Astrocyte of the spinal cord (primary cell): ENCODE data around the gene KRTAP3-3.

Source experiments
- DNase-seq: peaks from one replicate; pipeline ENCODE4 v3.0.0; 2011; ENCODE audit warnings: low read depth, low spot score
- H3K4me3 ChIP-seq: 2 replicates; pipeline ENCODE4 v1.5.1; 2011; ENCODE audit warnings: low read depth, mild to moderate bottlenecking, low read length, moderate library complexity
- in situ Hi-C: cut with HindIII; loops from 2 replicates; pipeline ENCODE4 v1.10.0; 2017; ENCODE audit warnings: low sequenced_read_pairs
- TF ChIP-seq, protein P1 (sequence below): IDR thresholded peaks from 2 replicates; pipeline ENCODE4 v1.5.1; 2012; ENCODE audit warnings: low read depth, mild to moderate bottlenecking, low read length, inconsistent platforms

The KRTAP3-3 gene

DNA sequence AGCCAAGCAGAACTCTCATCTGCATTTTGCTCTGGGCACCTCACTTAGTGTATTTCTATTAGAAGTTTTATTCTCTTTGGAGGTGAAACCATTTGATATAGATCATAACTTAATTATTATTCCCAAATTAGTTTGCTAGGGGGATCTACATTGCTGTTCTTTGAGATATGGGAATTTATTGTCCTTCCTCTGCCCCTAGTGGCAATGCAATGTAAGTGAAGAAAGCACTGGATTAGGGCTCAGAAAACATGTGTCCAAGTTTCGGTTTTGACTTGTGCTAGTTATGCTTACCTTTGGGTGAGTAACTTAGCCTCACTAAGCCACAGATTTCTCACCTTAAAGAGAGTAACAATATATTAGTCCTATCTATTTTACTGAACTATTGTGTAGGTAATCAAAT, 30.1 kb downstream of the KRTAP3-3 start:
- H3K4me3 ChIP-seq, result no peak overlapping the region
- in situ Hi-C loops, result no loop called here
- DNase-seq, result no peak
- TF ChIP-seq, protein P1, sequence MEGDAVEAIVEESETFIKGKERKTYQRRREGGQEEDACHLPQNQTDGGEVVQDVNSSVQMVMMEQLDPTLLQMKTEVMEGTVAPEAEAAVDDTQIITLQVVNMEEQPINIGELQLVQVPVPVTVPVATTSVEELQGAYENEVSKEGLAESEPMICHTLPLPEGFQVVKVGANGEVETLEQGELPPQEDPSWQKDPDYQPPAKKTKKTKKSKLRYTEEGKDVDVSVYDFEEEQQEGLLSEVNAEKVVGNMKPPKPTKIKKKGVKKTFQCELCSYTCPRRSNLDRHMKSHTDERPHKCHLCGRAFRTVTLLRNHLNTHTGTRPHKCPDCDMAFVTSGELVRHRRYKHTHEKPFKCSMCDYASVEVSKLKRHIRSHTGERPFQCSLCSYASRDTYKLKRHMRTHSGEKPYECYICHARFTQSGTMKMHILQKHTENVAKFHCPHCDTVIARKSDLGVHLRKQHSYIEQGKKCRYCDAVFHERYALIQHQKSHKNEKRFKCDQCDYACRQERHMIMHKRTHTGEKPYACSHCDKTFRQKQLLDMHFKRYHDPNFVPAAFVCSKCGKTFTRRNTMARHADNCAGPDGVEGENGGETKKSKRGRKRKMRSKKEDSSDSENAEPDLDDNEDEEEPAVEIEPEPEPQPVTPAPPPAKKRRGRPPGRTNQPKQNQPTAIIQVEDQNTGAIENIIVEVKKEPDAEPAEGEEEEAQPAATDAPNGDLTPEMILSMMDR, result peak; percentile 71

DNA sequence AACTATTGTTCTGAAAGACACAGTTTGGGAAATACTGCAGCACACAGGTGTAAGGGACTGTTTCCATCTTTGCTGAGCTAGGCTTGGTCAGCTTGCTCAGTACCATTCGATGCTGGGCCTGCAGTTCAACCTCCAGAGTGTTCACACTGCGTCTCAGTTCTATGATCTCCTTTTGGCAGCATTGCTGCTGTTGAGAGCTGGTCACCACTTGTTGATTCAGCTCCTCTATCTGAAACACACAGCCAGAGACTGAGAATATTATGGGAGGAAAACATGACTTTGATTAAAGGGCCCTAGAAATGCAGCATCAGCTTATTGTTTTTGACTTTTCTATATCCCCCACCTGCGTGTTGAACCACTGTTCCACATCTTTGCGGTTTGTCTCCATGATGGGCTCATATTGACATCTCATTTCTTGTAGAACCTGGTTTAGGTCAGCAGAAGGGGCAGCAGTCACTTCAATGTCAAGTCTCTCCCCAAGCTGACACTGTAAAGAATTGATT, 31.9 kb downstream of the KRTAP3-3 start:
- H3K4me3 ChIP-seq, result no peak overlapping the region
- in situ Hi-C loops, result no loop called here
- DNase-seq, result no peak
- TF ChIP-seq, protein P1, result no peak

DNA sequence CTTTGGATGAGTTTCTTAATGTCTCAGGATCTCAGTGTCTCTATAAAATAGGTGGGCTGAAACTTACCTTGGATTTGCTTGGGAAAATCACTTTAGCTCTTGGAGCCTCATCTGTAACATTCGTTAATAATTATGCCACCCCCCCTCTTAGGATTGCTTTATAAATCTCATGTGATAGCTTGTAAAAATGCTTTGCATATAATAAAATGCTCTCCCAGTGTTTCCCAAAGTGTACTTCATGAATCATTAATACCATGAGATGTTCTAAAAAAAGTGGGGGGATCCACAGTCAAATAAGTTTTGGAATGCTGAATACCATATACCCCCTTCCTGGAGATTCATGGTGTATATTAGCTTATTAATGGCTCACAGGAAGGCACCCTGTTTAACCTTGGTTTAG, 32.4 kb downstream of the KRTAP3-3 start:
- no peak overlapping the region for H3K4me3 ChIP-seq
- TF ChIP-seq, protein P1, result no peak
- in situ Hi-C loops, result no loop called here
- DNase-seq, result no peak

DNA sequence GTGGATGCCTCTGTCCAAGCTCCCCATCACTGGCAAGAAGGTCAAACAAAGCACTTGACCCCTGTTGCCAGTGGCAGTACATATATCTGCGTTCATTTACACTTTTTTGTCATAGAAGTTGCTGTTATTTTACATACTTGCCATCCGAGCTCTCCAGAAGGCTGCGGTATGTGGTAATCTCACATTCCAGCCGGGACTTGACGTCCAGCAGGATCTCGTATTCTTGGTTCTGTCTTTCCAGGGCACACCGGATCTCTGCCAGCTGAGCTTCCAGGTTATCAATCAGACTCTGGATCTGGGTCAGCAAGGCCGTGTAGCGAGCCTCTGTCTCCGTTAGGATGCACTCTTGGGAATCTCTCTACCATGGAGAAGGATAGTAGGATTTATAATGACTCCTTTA, 33.8 kb downstream of the KRTAP3-3 start:
- DNase-seq, result no peak
- in situ Hi-C loops, result no loop called here
- H3K4me3 ChIP-seq, result no peak overlapping the region
- TF ChIP-seq, protein P1, result no peak

DNA sequence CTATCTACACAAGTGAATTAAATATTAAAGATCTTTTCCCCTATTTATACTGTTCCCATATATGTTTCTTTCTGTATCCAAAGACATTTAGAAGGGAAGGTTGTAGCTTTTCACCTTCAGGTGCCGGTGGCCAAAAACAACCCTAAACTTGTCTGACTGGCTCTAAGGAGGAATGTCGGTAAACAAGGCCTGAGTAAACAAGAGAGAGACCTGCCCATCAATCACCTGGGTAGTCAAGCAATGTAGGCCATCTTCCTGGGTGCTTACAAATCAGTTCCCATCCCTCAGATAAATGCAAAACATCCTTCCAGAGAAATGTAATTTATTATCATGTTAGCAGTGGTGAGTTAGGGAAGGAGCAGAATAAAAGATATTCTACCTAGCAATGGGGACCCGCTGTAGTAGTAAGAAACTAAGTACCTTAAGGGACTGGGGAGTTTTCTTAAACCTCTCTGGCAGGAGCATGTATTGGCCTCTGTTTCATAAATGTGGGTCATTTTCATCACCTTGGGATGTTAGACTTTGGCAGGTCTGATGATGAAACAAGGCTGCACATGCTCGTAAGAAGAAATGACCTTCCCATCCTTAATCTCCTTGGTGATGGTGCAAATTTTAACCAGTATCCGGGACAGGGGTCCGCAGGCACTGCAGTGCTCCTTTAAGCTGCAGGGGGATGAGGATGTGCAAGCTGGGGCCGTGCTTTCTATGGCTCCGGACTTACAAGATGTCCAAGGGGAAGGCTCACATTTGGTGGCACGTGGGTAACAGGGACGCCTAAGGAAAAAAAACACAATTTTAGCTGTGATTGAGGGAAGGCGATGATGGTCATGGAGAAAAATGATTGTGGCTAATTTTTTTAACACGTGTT, 35.6 kb downstream of the KRTAP3-3 start:
- TF ChIP-seq, protein P1, result no peak
- in situ Hi-C loops, result no loop called here
- H3K4me3 ChIP-seq, result no peak overlapping the region
- no peak for DNase-seq

DNA sequence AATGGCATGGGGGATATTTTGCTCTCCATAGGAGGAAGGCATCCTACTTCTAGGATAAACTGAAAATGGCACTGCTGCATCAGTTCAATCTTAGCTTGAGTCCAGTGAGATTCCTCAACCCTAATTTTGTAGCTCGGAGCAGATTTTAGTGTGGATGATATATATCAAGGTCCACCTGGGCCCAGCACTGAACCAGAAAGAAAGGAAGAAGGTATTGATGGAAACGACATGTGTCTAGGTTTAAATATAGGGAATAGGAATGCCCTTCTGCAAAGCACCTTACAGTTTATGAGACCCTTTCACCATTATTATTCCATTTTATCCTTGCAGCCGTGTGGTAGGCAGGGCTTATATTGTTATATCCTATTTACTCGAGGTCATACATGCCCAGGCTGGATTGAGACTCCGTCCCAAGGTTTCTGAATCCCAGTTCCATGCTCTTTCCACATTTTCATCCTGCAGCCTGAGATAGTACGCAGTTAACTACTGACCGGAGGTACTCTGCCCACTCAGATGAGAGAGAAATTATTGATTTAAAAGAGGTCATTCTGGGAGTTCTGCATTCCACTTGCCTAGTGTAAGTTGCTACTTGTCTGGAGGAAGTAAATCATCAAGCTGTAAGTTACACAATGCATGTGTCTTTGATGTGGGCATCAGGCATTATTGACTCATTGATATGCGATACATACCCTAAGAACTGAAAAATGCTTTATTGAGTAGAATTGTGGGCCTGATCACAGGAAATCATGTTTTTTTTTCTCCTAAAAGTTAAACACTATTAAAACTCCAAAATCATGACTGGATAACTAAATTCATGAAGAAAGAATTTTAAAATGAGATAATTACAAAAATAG, 37.3 kb downstream of the KRTAP3-3 start:
- no peak overlapping the region for H3K4me3 ChIP-seq
- TF ChIP-seq, protein P1, result no peak
- in situ Hi-C loops, result no loop called here
- peak; percentile 96 for DNase-seq
